Measurements from ENCODE around the gene DDX21.

The DDX21 gene

DNA sequence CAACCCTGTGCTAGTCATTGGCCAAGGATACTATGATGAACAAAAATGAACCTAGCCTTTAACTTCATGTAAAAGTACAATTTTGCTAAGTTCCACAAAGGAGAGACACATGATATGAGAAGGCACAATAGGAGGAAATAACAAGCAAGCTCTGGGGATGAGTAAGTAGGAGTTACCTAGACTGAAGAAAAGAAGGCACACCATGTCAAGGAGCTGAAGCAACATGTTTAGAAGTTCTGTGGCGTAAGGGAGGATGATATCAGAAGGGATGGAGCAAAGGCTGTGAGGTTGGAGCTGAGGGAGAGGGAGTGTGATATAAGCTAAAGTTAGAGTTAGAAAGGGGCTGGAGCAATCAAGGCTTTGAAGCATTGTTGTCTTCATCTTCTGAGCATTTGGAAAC, 58.2 kb downstream of the DDX21 start:
- no peak overlapping the region for H3K27ac ChIP-seq (ENCODE audit: low read length)
- H3K4me3 ChIP-seq (ENCODE audit: low read length): no peak overlapping the region
- no peaks in the 10 kb centered on the region for H4K20me1 ChIP-seq (ENCODE audit: insufficient read depth, low read length)
- H2AFZ ChIP-seq (ENCODE audit: low read depth, low read length): no peak overlapping the region
- no peak for TF ChIP-seq CTCF (IDR thresholded peaks at IDR 0.05; ENCODE audit: low read depth, low read length)
- no peak for TF ChIP-seq EZH2phosphoT487 (IDR thresholded peaks at IDR 0.05; ENCODE audit: low read depth)
- no peaks in the 10 kb centered on the region for H3K27me3 ChIP-seq (ENCODE audit: low read depth, low read length)
- H3K4me2 ChIP-seq (ENCODE audit: low read length): no peak overlapping the region
- no peaks in the 10 kb centered on the region for H3K9me3 ChIP-seq (ENCODE audit: insufficient read depth, low read length)
- H3K79me2 ChIP-seq (ENCODE audit: low read length): no peaks in the 10 kb centered on the region
- no peaks in the 10 kb centered on the region for H3K36me3 ChIP-seq (replicated peaks; ENCODE audit: low read depth, low read length)
- H3K4me1 ChIP-seq (ENCODE audit: low read length): no peaks in the 10 kb centered on the region
- H3K9ac ChIP-seq (ENCODE audit: low read length): no peak overlapping the region

- H3K9ac ChIP-seq (ENCODE audit: low read length): no peak overlapping the region
- TF ChIP-seq CTCF (IDR thresholded peaks at IDR 0.05; ENCODE audit: low read depth, low read length) (no peak), EZH2phosphoT487 (IDR thresholded peaks at IDR 0.05; ENCODE audit: low read depth) (no peak)
- no peaks in the 10 kb centered on the region for H3K36me3 ChIP-seq (replicated peaks; ENCODE audit: low read depth, low read length)
- H2AFZ ChIP-seq (ENCODE audit: low read depth, low read length): no peak overlapping the region
- no peak overlapping the region for H3K4me3 ChIP-seq (ENCODE audit: low read length)
- H3K79me2 ChIP-seq (ENCODE audit: low read length): no peaks in the 10 kb centered on the region
- H4K20me1 ChIP-seq (ENCODE audit: insufficient read depth, low read length): no peaks in the 10 kb centered on the region
- H3K4me1 ChIP-seq (ENCODE audit: low read length): no peaks in the 10 kb centered on the region
- H3K27ac ChIP-seq (ENCODE audit: low read length): no peak overlapping the region
- no peak overlapping the region for H3K4me2 ChIP-seq (ENCODE audit: low read length)
- no peaks in the 10 kb centered on the region for H3K27me3 ChIP-seq (ENCODE audit: low read depth, low read length)
- H3K9me3 ChIP-seq (ENCODE audit: insufficient read depth, low read length): no peaks in the 10 kb centered on the region
Measured at GRCh38 chr10:69018613-69019012, 62.6 kb downstream of the DDX21 start.

- Histone ChIP-seq H3K9me3 (ENCODE audit: insufficient read depth, low read length) (no peaks in the 10 kb centered on the region), H3K27ac (ENCODE audit: low read length) (no peak overlapping the region), H3K79me2 (ENCODE audit: low read length) (no peaks in the 10 kb centered on the region), H4K20me1 (ENCODE audit: insufficient read depth, low read length) (no peaks in the 10 kb centered on the region), H3K36me3 (replicated peaks; ENCODE audit: low read depth, low read length) (no peaks in the 10 kb centered on the region), H3K4me2 (ENCODE audit: low read length) (no peak overlapping the region), H2AFZ (ENCODE audit: low read depth, low read length) (no peak overlapping the region), H3K27me3 (ENCODE audit: low read depth, low read length) (no peaks in the 10 kb centered on the region), H3K4me3 (ENCODE audit: low read length) (no peak overlapping the region), H3K9ac (ENCODE audit: low read length) (no peak overlapping the region), H3K4me1 (ENCODE audit: low read length) (no peaks in the 10 kb centered on the region)
- TF ChIP-seq CTCF (IDR thresholded peaks at IDR 0.05; ENCODE audit: low read depth, low read length) (no peak), EZH2phosphoT487 (IDR thresholded peaks at IDR 0.05; ENCODE audit: low read depth) (no peak)
Measured at GRCh38 chr10:69022611-69023010, 66.6 kb downstream of the DDX21 start.

GRCh38 chr10:69025370-69025896, 69.5 kb downstream of the DDX21 start:
- Histone ChIP-seq H3K79me2 (ENCODE audit: low read length) (no peaks in the 10 kb centered on the region), H2AFZ (ENCODE audit: low read depth, low read length) (no peak overlapping the region), H3K9ac (ENCODE audit: low read length) (no peak overlapping the region), H4K20me1 (ENCODE audit: insufficient read depth, low read length) (no peaks in the 10 kb centered on the region), H3K9me3 (ENCODE audit: insufficient read depth, low read length) (no peaks in the 10 kb centered on the region), H3K27me3 (ENCODE audit: low read depth, low read length) (no peaks in the 10 kb centered on the region), H3K36me3 (replicated peaks; ENCODE audit: low read depth, low read length) (no peaks in the 10 kb centered on the region), H3K27ac (ENCODE audit: low read length) (no peak overlapping the region), H3K4me3 (ENCODE audit: low read length) (no peak overlapping the region), H3K4me2 (ENCODE audit: low read length) (no peak overlapping the region), H3K4me1 (ENCODE audit: low read length) (no peaks in the 10 kb centered on the region)
- TF ChIP-seq EZH2phosphoT487 (IDR thresholded peaks at IDR 0.05; ENCODE audit: low read depth) (no peak), CTCF (IDR thresholded peaks at IDR 0.05; ENCODE audit: low read depth, low read length) (no peak)

Data from OCI-LY3 (cell line).